Upper lobe of right lung (tissue), 1 donor: Measurements from ENCODE around the gene ANKS1A. TPM values are rescaled to one million over a fixed set of nuclear protein-coding genes. Genes with fewer than 3 reads are reported as not detected.

Source experiments
- ATAC-seq: fragments of 200-7000 bp; cut with Tn5 transposase; one replicate; pipeline ENCODE4 v1.9.1; 2020; ENCODE audit warnings: mild to moderate bottlenecking, moderate library complexity
- DNase-seq: peaks from one replicate; pipeline ENCODE4 v3.0.0-alpha.2; 2020
- H3K27ac ChIP-seq: fragments of 200-600 bp; one replicate; pipeline ENCODE4 v1.8.0; 2022
- H3K27me3 ChIP-seq: fragments of 200-600 bp; one replicate; pipeline ENCODE4 v1.8.0; 2022; ENCODE audit warnings: mild to moderate bottlenecking
- H3K36me3 ChIP-seq: fragments of 200-600 bp; one replicate; pipeline ENCODE4 v1.8.0; 2022
- H3K4me1 ChIP-seq: fragments of 200-600 bp; one replicate; pipeline ENCODE4 v1.8.0; 2022
- H3K4me3 ChIP-seq: fragments of 200-600 bp; one replicate; pipeline ENCODE4 v1.8.0; 2022; ENCODE audit warnings: mild to moderate bottlenecking
- H3K9me3 ChIP-seq: fragments of 200-600 bp; one replicate; pipeline ENCODE4 v1.8.0; 2022
- CTCF ChIP-seq: fragments of 200-600 bp; IDR thresholded peaks from one replicate; pipeline ENCODE4 v1.8.0; 2022; ENCODE audit warnings: antibody characterized with exemption
- intact Hi-C: fragments of 100-400 bp; cut with DNase I; formaldehyde crosslinking; loops from one replicate; pipeline ENCODE4 v1.11.0; 2022
- total RNA-seq: library from RNA; stranded (reverse); fragmentation: NEBNext Ultra II Directional; extraction: Animal tissue kit (Norgen Biotek cat#: 25700); gene quantifications from one replicate; pipeline ENCODE4 v1.2.1, GENCODE V29; 2021
- donor health status: DM: no; HTN: yes; CAD: no; lungs with severe emphysema.

ANKS1A gene
- total RNA-seq, 1 donor from 2014 or later: 59.0 TPM

GRCh38 chr6:35044145-35044745, 155.2 kb downstream of the ANKS1A start:
- Histone ChIP-seq H3K27ac (peak overlapping the region; percentile 75), H3K4me3 (no peak overlapping the region), H3K4me1 (peaks cover 87% of the 10 kb centered on the region), H3K27me3 (no peaks in the 10 kb centered on the region), H3K36me3 (no peaks in the 10 kb centered on the region), H3K9me3 (no peaks in the 10 kb centered on the region)
- ATAC-seq: peak; percentile 68
- no peak for DNase-seq
- intact Hi-C loops: no loop called here
- no peak for TF ChIP-seq CTCF

GRCh38 chr6:35044761-35045421, 155.8 kb downstream of the ANKS1A start:
- intact Hi-C loops: no loop called here
- ATAC-seq: peak; percentile 12

GRCh38 chr6:35046103-35046502, 157.0 kb downstream of the ANKS1A start:
- no peak for DNase-seq
- Histone ChIP-seq H3K4me1 (peaks cover 96% of the 10 kb centered on the region), H3K9me3 (no peaks in the 10 kb centered on the region), H3K36me3 (no peaks in the 10 kb centered on the region), H3K27me3 (no peaks in the 10 kb centered on the region), H3K27ac (peak overlapping the region; percentile 75), H3K4me3 (no peak overlapping the region)
- no peak for ATAC-seq
- intact Hi-C loops: no loop called here
- no peak for TF ChIP-seq CTCF

More at GRCh38 chr6:35044761-35045421, 155.8 kb downstream of the ANKS1A start:
- Histone ChIP-seq H3K9me3 (no peaks in the 10 kb centered on the region), H3K36me3 (no peaks in the 10 kb centered on the region), H3K27ac (peak overlapping the region; percentile 75), H3K4me3 (no peak overlapping the region), H3K27me3 (no peaks in the 10 kb centered on the region), H3K4me1 (peaks cover 87% of the 10 kb centered on the region)
- no peak for TF ChIP-seq CTCF
- DNase-seq: no peak

GRCh38 chr6:35046862-35047261, 157.8 kb downstream of the ANKS1A start:
- Histone ChIP-seq H3K36me3 (peaks cover 6% of the 10 kb centered on the region), H3K9me3 (no peaks in the 10 kb centered on the region), H3K27me3 (no peaks in the 10 kb centered on the region), H3K27ac (peak overlapping the region; percentile 75), H3K4me3 (no peak overlapping the region), H3K4me1 (peaks cover 92% of the 10 kb centered on the region)
- no peak for TF ChIP-seq CTCF
- no peak for ATAC-seq
- DNase-seq: no peak
- intact Hi-C loops: no loop called here

GRCh38 chr6:35047265-35048011, 158.4 kb downstream of the ANKS1A start:
- intact Hi-C loops: no loop called here

More at GRCh38 chr6:35047265-35048011, 158.4 kb downstream of the ANKS1A start:
- Histone ChIP-seq H3K4me1 (peaks cover 92% of the 10 kb centered on the region), H3K27ac (peak overlapping the region; percentile 75), H3K27me3 (no peaks in the 10 kb centered on the region), H3K4me3 (no peak overlapping the region), H3K9me3 (no peaks in the 10 kb centered on the region), H3K36me3 (peaks cover 9% of the 10 kb centered on the region)
- DNase-seq: no peak
- ATAC-seq: peak; percentile 29
- no peak for TF ChIP-seq CTCF
